ENCODE results near the gene PIP5K1A.
A peak's percentile ranks its signal among the peaks of the same experiment; 100 is the strongest.

The PIP5K1A gene

GRCh38 chr1:151237678-151238466, 39.5 kb downstream of the PIP5K1A start:
- peak; percentile 42; the same call in 1 of the 3 replicates for ATAC-seq
- TF ChIP-seq ARNTL (CRISPR knock-in tag; IDR thresholded peaks at IDR 0.05; ENCODE audit: borderline replicate concordance, low read depth) (no peak), BACH2 (CRISPR knock-in tag; IDR thresholded peaks at IDR 0.05; ENCODE audit: borderline replicate concordance) (no peak), PATZ1 (CRISPR knock-in tag; IDR thresholded peaks at IDR 0.05; ENCODE audit: borderline replicate concordance) (no peak), RARB (CRISPR knock-in tag; IDR thresholded peaks at IDR 0.05) (no peak), ZFP3 (CRISPR knock-in tag; IDR thresholded peaks at IDR 0.05) (no peak), SNAI2 (CRISPR knock-in tag; IDR thresholded peaks at IDR 0.05) (no peak), ZNF8 (CRISPR knock-in tag; IDR thresholded peaks at IDR 0.05) (no peak), ISL1 (CRISPR knock-in tag; IDR thresholded peaks at IDR 0.05) (no peak), POU6F1 (CRISPR knock-in tag; IDR thresholded peaks at IDR 0.05; ENCODE audit: borderline replicate concordance, low read depth) (no peak), GLIS3 (CRISPR knock-in tag; IDR thresholded peaks at IDR 0.05) (no peak), PPARA (CRISPR knock-in tag; IDR thresholded peaks at IDR 0.05; ENCODE audit: borderline replicate concordance) (no peak), CREB5 (CRISPR knock-in tag; IDR thresholded peaks at IDR 0.05; ENCODE audit: low read depth) (no peak), ESRRG (CRISPR knock-in tag; IDR thresholded peaks at IDR 0.05) (no peak), ZC3H10 (CRISPR knock-in tag; IDR thresholded peaks at IDR 0.05) (no peak), CSRNP3 (CRISPR knock-in tag; IDR thresholded peaks at IDR 0.05) (no peak), ZNF565 (CRISPR knock-in tag; conservative IDR thresholded peaks at IDR 0.05; ENCODE audit: low read depth) (no peak), ZFP30 (CRISPR knock-in tag; IDR thresholded peaks at IDR 0.05) (no peak), CSDC2 (CRISPR knock-in tag; IDR thresholded peaks at IDR 0.05) (no peak), TOX (CRISPR knock-in tag; IDR thresholded peaks at IDR 0.05; ENCODE audit: borderline replicate concordance) (no peak), OSR1 (CRISPR knock-in tag; IDR thresholded peaks at IDR 0.05) (no peak)

GRCh38 chr1:151238467-151238739, 40.1 kb downstream of the PIP5K1A start:
- peak; percentile 98 for ATAC-seq
- TF ChIP-seq CSRNP3 (CRISPR knock-in tag; IDR thresholded peaks at IDR 0.05) = no peak
- peak; percentile 12; the same call in 1 of the 2 replicates for TF ChIP-seq RARB (CRISPR knock-in tag; IDR thresholded peaks at IDR 0.05)
- TF ChIP-seq TOX (CRISPR knock-in tag; IDR thresholded peaks at IDR 0.05; ENCODE audit: borderline replicate concordance) = peak; percentile 60
- no peak for TF ChIP-seq ESRRG (CRISPR knock-in tag; IDR thresholded peaks at IDR 0.05)

- ATAC-seq = no peak
- TF ChIP-seq ESRRG (CRISPR knock-in tag; IDR thresholded peaks at IDR 0.05) (no peak), TSHZ2 (CRISPR knock-in tag; IDR thresholded peaks at IDR 0.05) (no peak), ARNTL (CRISPR knock-in tag; IDR thresholded peaks at IDR 0.05; ENCODE audit: borderline replicate concordance, low read depth) (no peak), TCF4 (CRISPR knock-in tag; IDR thresholded peaks at IDR 0.05; ENCODE audit: borderline replicate concordance) (no peak), BACH2 (CRISPR knock-in tag; IDR thresholded peaks at IDR 0.05; ENCODE audit: borderline replicate concordance) (no peak), RARB (CRISPR knock-in tag; IDR thresholded peaks at IDR 0.05) (no peak), POU6F1 (CRISPR knock-in tag; IDR thresholded peaks at IDR 0.05; ENCODE audit: borderline replicate concordance, low read depth) (no peak), ZFP3 (CRISPR knock-in tag; IDR thresholded peaks at IDR 0.05) (no peak), ZNF565 (CRISPR knock-in tag; conservative IDR thresholded peaks at IDR 0.05; ENCODE audit: low read depth) (no peak), ZNF70 (CRISPR knock-in tag; IDR thresholded peaks at IDR 0.05) (no peak)
Observed at GRCh38 chr1:151242442-151242841, 44.1 kb downstream of the PIP5K1A start.
